Measurements from ENCODE around the gene PWP2.

GRCh38 chr21:44086636-44087425, 20.4 kb upstream of the PWP2 start:
- TF ChIP-seq CTCF (IDR thresholded peaks at IDR 0.05) (no peak), POLR2A (IDR thresholded peaks at IDR 0.05) (no peak)

All from body of pancreas (tissue), 4 donors.